Nucleus accumbens (tissue), 56 donors: ENCODE data around the gene PBXIP1.
A peak's percentile ranks its signal among the peaks of the same experiment; 100 is the strongest.
"Not testable (repeated sequence)": the region's sequence is repeated elsewhere in the genome, so short reads cannot be mapped to it uniquely, and the experiment has no call there.

Source experiments
- DNase-seq, 56 donors: peaks; one replicate each; lab custom pipeline; 2025; lab: John Stamatoyannopoulos, UW

Gene PBXIP1

DNA sequence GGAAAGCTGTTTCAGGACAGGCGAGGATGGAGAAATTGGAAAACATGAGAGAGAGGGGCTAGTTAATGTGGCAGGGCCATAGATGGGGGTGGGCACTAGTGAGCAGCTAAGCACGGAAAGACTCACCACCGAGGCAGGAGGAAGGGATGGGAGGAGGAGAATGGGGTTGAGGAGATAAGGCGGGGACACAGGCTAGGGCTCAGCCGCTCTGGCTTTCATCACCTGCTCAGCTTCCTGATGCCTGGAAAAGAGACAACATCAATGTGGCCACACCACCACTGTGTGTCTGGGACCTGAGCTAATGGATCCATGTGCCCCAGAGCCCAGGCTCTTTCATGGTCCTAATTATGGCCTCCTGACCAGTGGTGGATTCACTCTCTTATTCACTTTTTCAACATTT is 47.0 kb downstream of the PBXIP1 start:
- DNase-seq = no peak

DNA sequence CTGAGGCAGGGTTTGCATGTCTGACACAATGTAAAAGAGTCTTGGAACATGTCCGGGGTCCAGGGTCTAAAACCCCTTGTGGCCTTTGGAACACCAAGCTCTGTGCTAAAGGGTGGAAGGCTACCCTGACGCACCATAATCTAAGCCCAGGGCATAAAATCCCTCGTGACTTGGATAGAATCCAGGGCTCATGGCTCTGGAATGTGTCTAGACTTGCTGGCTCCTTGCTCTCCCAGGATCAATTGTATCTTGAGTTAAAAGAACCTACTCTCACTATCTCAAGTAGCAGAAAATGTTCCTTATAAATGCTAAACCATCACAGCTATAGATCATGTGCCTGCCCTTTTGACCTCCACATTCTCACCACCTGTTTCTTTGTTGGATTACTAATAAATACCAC is 47.8 kb downstream of the PBXIP1 start:
- not testable (repeated sequence) for DNase-seq

DNA sequence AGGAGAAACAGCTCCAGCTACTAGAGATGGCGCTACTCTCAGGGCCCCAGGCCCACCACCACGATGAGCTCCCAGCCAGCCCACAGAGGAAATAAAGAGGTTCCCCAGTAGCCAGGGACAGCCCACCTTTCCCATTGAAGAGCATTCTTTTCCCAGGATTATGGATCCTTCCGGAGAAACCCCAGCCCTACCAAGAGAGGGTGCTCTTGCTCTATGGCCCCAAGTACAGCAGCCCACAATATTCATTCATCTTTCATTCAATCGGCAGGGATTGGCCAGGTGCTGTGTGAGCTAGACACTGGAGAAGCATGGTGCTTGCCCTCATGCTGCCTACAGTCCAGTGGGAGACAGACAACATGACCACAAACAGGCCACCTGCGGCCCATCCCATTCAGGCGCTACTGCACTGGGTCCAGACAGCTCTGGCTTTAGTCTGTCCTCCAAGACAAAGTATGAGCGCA is 49.2 kb downstream of the PBXIP1 start:
- DNase-seq = no peak

DNA sequence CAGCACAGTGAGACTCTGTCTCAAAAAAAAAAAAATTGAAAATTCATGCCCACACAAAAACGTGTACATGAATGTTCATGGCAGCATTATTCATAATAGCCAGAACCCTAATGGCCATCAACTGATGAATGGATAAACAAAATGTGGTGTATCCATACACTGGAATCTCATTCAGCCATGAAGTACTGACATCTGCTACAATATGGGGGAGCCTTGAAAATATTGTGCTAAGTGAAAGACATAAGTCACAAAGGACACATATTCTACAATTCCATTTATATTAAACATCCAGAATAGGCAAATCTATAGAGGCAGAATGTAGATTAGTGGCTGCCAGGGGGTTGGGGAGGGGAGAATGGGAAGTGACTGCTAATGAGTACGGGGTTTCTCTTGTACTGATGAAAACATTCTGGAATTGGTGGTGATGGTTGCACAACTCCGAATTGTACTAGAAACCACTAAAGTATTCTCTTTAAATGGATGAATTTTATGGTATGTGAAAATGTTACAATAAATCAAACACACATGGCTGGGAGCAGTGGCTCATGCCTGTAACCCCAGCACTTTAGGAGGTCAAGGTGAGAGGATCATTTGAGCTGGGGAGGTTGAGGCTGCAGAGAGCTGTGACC is 52.8 kb downstream of the PBXIP1 start:
- no peak for DNase-seq

DNA sequence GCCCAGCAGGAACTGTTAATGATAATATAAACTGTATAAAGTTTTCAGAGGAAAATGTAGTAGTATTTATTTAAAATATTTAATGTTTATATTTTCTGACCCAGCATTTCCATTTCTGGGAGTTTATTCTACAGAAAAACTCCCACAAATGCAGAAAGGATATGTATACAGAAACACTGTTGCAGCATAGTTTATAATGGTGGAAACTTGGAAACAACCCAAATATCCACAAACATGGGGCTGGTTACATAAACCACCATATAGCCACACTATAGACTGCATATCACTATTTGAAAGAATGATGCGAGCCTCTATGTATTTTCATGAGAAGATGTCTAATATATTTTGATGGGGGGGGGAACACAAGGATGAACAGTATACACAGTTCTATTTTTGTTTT is 54.3 kb downstream of the PBXIP1 start:
- no peak for DNase-seq

DNA sequence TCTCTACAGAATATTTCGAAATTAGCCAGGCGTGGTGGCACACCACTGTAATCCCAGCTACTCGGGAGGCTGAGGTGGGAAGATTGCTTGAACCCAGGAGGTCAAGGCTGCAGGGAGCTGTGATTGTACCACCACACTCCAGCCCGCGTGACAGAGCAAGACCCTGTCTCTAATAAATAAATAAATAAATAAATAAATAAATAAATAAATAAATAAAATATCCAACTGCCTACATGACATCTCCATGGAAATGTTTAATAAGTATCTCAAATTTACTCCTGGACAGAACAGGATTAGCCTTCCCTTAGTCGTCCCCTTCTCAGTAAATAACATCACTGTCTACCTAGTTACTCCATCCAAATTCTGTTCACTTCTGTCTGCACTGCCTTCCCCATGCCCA is 56.9 kb downstream of the PBXIP1 start:
- DNase-seq = no peak

DNA sequence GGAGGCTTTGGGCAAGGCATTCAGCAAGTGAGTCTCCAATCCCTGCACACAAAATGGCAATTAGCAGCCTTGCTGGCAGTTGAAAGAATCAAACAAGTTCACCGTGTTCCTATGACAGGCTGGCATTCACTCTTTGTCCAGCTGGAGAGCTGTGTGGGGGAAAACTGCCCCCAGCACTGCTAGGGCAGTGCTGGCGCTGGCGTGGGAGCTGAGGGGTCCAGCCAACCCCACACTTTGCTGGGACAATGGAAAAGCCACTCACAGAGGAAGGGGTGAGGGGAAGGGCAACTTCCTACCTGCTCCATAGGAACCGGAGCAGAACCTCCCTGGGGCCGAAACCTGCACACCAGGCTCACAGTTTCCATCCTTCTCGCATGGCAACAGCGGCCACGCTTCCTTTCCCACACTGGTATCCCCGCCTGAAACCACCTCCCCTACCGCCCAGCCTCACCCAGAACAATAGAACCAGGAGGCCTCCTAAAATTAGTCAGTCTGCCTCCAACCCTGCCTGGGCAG is 59.1 kb downstream of the PBXIP1 start:
- peak in 30 of 56 donors; percentile 5 to 86 (median 37) for DNase-seq

DNA sequence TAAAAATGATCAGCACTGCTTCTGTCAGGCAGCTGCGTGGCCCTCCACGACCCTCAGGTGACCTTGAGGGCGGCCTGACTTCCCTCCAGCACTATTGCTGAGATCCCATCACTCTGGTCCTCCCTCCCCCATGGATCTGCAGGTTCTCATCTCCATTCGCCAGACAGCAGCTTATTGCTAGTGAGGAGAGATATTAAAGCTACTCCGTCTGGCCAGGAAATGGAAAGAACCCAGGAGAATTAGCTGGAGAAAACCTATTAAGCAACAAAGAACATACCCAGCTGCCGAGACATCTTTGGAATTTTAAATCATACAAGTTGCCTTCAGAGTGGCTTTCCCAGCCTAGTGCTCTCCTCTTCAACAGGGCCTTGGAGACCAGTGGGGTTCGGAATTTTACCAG is 60.1 kb downstream of the PBXIP1 start:
- DNase-seq = no peak
